ENCODE data around the gene KCNJ10.

DNA sequence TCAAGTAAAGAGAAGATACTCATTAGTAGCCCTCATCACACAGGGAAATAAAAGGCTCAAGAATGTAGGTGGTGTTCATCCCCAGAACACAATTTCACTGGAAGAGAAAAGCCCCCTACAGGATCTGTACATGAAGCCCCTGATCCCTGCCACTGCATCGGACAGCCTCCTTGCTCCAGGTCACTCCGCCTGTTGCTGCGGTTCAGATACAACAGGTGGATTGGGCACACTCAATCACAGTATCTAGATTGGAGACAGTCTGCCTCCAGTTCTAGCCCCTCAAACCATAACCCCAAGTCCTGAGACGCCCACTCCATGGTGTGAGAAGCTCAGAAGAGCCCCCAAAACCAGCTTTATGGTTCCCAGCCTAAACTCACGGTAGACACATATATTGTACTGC is 117.0 kb downstream of the KCNJ10 start:
- TF ChIP-seq, protein P1, sequence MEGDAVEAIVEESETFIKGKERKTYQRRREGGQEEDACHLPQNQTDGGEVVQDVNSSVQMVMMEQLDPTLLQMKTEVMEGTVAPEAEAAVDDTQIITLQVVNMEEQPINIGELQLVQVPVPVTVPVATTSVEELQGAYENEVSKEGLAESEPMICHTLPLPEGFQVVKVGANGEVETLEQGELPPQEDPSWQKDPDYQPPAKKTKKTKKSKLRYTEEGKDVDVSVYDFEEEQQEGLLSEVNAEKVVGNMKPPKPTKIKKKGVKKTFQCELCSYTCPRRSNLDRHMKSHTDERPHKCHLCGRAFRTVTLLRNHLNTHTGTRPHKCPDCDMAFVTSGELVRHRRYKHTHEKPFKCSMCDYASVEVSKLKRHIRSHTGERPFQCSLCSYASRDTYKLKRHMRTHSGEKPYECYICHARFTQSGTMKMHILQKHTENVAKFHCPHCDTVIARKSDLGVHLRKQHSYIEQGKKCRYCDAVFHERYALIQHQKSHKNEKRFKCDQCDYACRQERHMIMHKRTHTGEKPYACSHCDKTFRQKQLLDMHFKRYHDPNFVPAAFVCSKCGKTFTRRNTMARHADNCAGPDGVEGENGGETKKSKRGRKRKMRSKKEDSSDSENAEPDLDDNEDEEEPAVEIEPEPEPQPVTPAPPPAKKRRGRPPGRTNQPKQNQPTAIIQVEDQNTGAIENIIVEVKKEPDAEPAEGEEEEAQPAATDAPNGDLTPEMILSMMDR (IDR thresholded peaks at IDR 0.05; ENCODE audit: insufficient read depth, low read length, poor library complexity, severe bottlenecking) = no peak
- TF ChIP-seq EZH2phosphoT487 (conservative IDR thresholded peaks at IDR 0.05; ENCODE audit: low read length) = no peak
